HepG2 (cell line): ENCODE measurements around the gene TFE3. TPM values are rescaled to one million over a fixed set of nuclear protein-coding genes. Genes with fewer than 3 reads are reported as not detected.

Experiments used
- ATAC-seq: fragments of 200-7000 bp; cut with Tn5 transposase; 3 replicates; pipeline ENCODE4 v1.9.1; 2020; ENCODE audit warnings: mild to moderate bottlenecking, moderate library complexity
- BruUV-seq: library from RNA; stranded (reverse); fragments of 400-500 nt; replicated peaks from 2 replicates; lab custom pipeline; 2021; lab: Mats Ljungman, UMichigan
- CTCF ChIA-PET: fragments of 300-600 bp; formaldehyde crosslinking; extraction: SDS; loops from one replicate; lab custom pipeline; 2021; ENCODE audit warnings: low total read pairs, inconsistent platforms, low intra/inter-chr PET ratio; lab: Yijun Ruan, JAX
- POLR2A ChIA-PET: fragments of 350-600 bp; sonication (Branson Sonifier 250); formaldehyde crosslinking; loops from one replicate; lab custom pipeline; 2020; ENCODE audit warnings: antibody characterized with exemption, inconsistent platforms; lab: Yijun Ruan, JAX
- DNase-seq: peaks from one replicate; pipeline ENCODE4 v3.0.0-alpha.2; 2015; ENCODE audit warnings: low spot score
- FAIRE-seq: peaks from 3 replicates; lab custom pipeline; 2011; peaks lifted over from hg19 to GRCh38; lab: Jason Lieb, UNC
- H2AFZ ChIP-seq: one replicate; pipeline ENCODE4 v1.6.1; 2011; ENCODE audit warnings: low read length, inconsistent platforms
- H3K27ac ChIP-seq: fragments of 300-600 bp; 3 replicates; pipeline ENCODE4 v1.8.0; 2011; ENCODE audit warnings: mixed run types, mild to moderate bottlenecking, mixed read lengths, low read length, inconsistent platforms; ENCODE audit not compliant: insufficient read depth; ENCODE audit errors: extremely low read length
- H3K27me3 ChIP-seq, 2 experiments: fragments of 200-600 bp in 1 of 2; 2 replicates in 1 of 2; 3 replicates in 1 of 2; pipeline versions ENCODE4 v1.6.0 to v1.8.0; 2011; ENCODE audit warnings: low read length in 2 of 2, mild to moderate bottlenecking in 2 of 2, moderate library complexity in 2 of 2, inconsistent platforms in 1 of 2; ENCODE audit not compliant: insufficient read depth in 2 of 2, control insufficient read depth in 1 of 2
- H3K36me3 ChIP-seq, 2 experiments: fragments of 200-600 bp in 1 of 2; replicated peaks in 1 of 2; 2 replicates in 1 of 2; 3 replicates in 1 of 2; pipeline versions ENCODE4 v1.5.1 to v1.8.0; 2011; ENCODE audit warnings: low read length in 2 of 2, inconsistent platforms in 1 of 2; ENCODE audit not compliant: insufficient read depth in 2 of 2, control insufficient read depth in 1 of 2
- H3K4me1 ChIP-seq: 2 replicates; pipeline ENCODE4 v1.5.1; 2012; ENCODE audit warnings: low read length, inconsistent platforms; ENCODE audit not compliant: insufficient read depth
- H3K4me2 ChIP-seq: 2 replicates; pipeline ENCODE4 v1.6.0; 2011; ENCODE audit warnings: low read depth, low read length, inconsistent platforms
- H3K4me3 ChIP-seq, 3 experiments: fragments of 200-600 bp in 1 of 3; sonication (generic), shearing (Covaris generic) in 1 of 3; replicated peaks in 1 of 3; 2 replicates each; pipeline ENCODE4 v1.5.1; 2011 to 2016; ENCODE audit warnings: low read length in 3 of 3, inconsistent platforms in 2 of 3, low read depth in 2 of 3, mild to moderate bottlenecking in 2 of 3, control low read depth in 1 of 3, mixed read lengths in 1 of 3; ENCODE audit not compliant: insufficient read depth in 1 of 3
- H3K79me2 ChIP-seq: one replicate; pipeline ENCODE4 v1.6.1; 2011; ENCODE audit warnings: low read length, inconsistent platforms; ENCODE audit not compliant: insufficient read depth
- H3K9ac ChIP-seq: 2 replicates; pipeline ENCODE4 v1.6.0; 2011; ENCODE audit warnings: mild to moderate bottlenecking, low read depth, low read length, inconsistent platforms; ENCODE audit not compliant: insufficient read depth
- H3K9me3 ChIP-seq: 2 replicates; pipeline ENCODE4 v1.5.1; 2012; ENCODE audit warnings: mild to moderate bottlenecking, low read length
- H4K20me1 ChIP-seq: 2 replicates; pipeline ENCODE4 v1.6.0; 2011; ENCODE audit warnings: inconsistent platforms, mild to moderate bottlenecking, low read length, moderate library complexity; ENCODE audit not compliant: insufficient read depth
- CBX1 ChIP-seq: IDR thresholded peaks from one replicate; pipeline ENCODE4 v1.6.1; 2016; ENCODE audit warnings: antibody characterized with exemption, low read depth
- KLF13 ChIP-seq: sonication (generic); formaldehyde crosslinking; IDR thresholded peaks from 2 replicates; pipeline ENCODE4 v1.4.0; 2020; ENCODE audit warnings: mild to moderate bottlenecking, missing genetic modification reagents
- LRRFIP1 ChIP-seq: sonication (generic); formaldehyde crosslinking; conservative IDR thresholded peaks from 2 replicates; pipeline ENCODE4 v1.4.0; 2020; ENCODE audit warnings: missing genetic modification reagents
- MAZ ChIP-seq, 2 experiments: sonication (generic) in 1 of 2; formaldehyde crosslinking in 1 of 2; IDR thresholded peaks; 2 replicates each; pipeline versions ENCODE4 v1.5.0 to v1.6.1; 2012 to 2020; ENCODE audit warnings: low read depth in 2 of 2, mild to moderate bottlenecking in 2 of 2, borderline replicate concordance in 1 of 2, improper control_type of control experiment in 1 of 2, low read length in 1 of 2, missing genetic modification reagents in 1 of 2, moderate library complexity in 1 of 2
- MIXL1 ChIP-seq: IDR thresholded peaks from 2 replicates; pipeline ENCODE4 v1.6.1; 2016
- NCOA1 ChIP-seq: sonication (generic); formaldehyde crosslinking; IDR thresholded peaks from 2 replicates; pipeline ENCODE4 v1.9.0; 2021; ENCODE audit warnings: missing genetic modification reagents
- PAWR ChIP-seq: sonication (generic); formaldehyde crosslinking; IDR thresholded peaks from 2 replicates; pipeline ENCODE4 v1.4.0; 2020; ENCODE audit warnings: missing genetic modification reagents, mild to moderate bottlenecking, borderline replicate concordance
- TP53 ChIP-seq: sonication (generic); formaldehyde crosslinking; conservative IDR thresholded peaks from 2 replicates; pipeline ENCODE4 v1.4.0; 2020; ENCODE audit warnings: missing genetic modification reagents
- U2AF2 ChIP-seq: fragments of 200-400 bp; formaldehyde crosslinking; IDR thresholded peaks from 2 replicates; pipeline ENCODE4 v1.6.1; 2017; ENCODE audit warnings: low read depth, mild to moderate bottlenecking, low read length
- UBTF ChIP-seq: sonication (generic); formaldehyde crosslinking; IDR thresholded peaks from 2 replicates; pipeline ENCODE4 v1.4.0; 2020; ENCODE audit warnings: mild to moderate bottlenecking, missing genetic modification reagents
- ZFP90 ChIP-seq: sonication (generic); formaldehyde crosslinking; IDR thresholded peaks from 2 replicates; pipeline ENCODE4 v1.8.0; 2022; ENCODE audit warnings: missing genetic modification reagents, mild to moderate bottlenecking, inconsistent platforms, borderline replicate concordance
- ZNF367 ChIP-seq: sonication (generic); formaldehyde crosslinking; IDR thresholded peaks from 2 replicates; pipeline ENCODE4 v1.4.0; 2020; ENCODE audit warnings: missing genetic modification reagents, borderline replicate concordance
- ZNF570 ChIP-seq: sonication (generic); formaldehyde crosslinking; IDR thresholded peaks from 2 replicates; pipeline ENCODE4 v1.4.0; 2020; ENCODE audit warnings: mild to moderate bottlenecking, missing genetic modification reagents, borderline replicate concordance
- ZNF780A ChIP-seq: sonication (generic); formaldehyde crosslinking; IDR thresholded peaks from 2 replicates; pipeline ENCODE4 v1.8.0; 2022; ENCODE audit warnings: mild to moderate bottlenecking, missing genetic modification reagents, moderate library complexity
- WGBS: methylation state at CpG from one replicate; pipeline ENCODE4 v1.1.6; 2017; ENCODE audit warnings: low lambda C conversion rate; 5-methylcytosine and 5-hydroxymethylcytosine counted together
- in situ Hi-C: cut with HindIII; loops from 2 replicates; pipeline ENCODE4 v1.10.0; 2017; ENCODE audit warnings: low pct_unique_long_range_greater_than_20kb; ENCODE audit not compliant: extremely low pct_ligation_motif_present
- intact Hi-C: fragments of 100-400 bp; cut with micrococcal nuclease; formaldehyde crosslinking; loops from one replicate; pipeline ENCODE4 v1.10.0; 2022; ENCODE audit not compliant: unreplicated experiment
- polyA plus RNA-seq, 8 experiments: library from polyadenylated mRNA; depleted of rRNA in 3 of 8; stranded (reverse) in 7 of 8; unstranded in 1 of 8; fragments of >200 nt; fragmentation: Illumina TruSeq in 4 of 8; extraction: Trizol in 4 of 8; gene quantifications; 2 replicates each; pipeline versions ENCODE4 v1.2.1 to v1.2.3, GENCODE V29; 2011 to 2016; ENCODE audit warnings: low read depth in 4 of 8, missing spikeins in 1 of 8, mixed read lengths in 1 of 8; ENCODE audit not compliant: insufficient read depth in 1 of 8
- total RNA-seq, 5 experiments: library from RNA; depleted of rRNA; stranded (reverse); fragments of >200 nt; fragmentation: Illumina TruSeq; extraction: Trizol; gene quantifications; 2 replicates each; pipeline ENCODE4 v1.2.3, GENCODE V29; 2016; ENCODE audit warnings: low read depth in 1 of 5

Gene TFE3
- total and polyA plus RNA-seq, 2 of the 13 experiments (the other 11 are each of a cell fraction or from before 2014, with no cell fraction given) = 8.3 to 12.3 TPM

GRCh38 chrX:49061490-49061889 lies 18.3 kb upstream of the TFE3 start:
- no peaks in the 10 kb centered on the region; a peak in 2 of 5 replicates for H3K36me3 ChIP-seq
- ATAC-seq = no peak
- H3K9ac ChIP-seq = no peak overlapping the region
- no peaks in the 10 kb centered on the region for H4K20me1 ChIP-seq
- in situ Hi-C loops = no loop called here
- H3K79me2 ChIP-seq = no peaks in the 10 kb centered on the region
- H3K27me3 ChIP-seq = no peaks in the 10 kb centered on the region
- DNase-seq = no peak
- no peak overlapping the region for H3K27ac ChIP-seq
- no peak overlapping the region for H3K4me2 ChIP-seq
- intact Hi-C loops = no loop called here
- WGBS = 96% methylated on average over 5 of the region's 7 CpGs
- ChIA-PET POLR2A (no interaction called here), CTCF (no interaction called here)
- H3K4me3 ChIP-seq = no peak overlapping the region
- no peak for FAIRE-seq
- no peaks in the 10 kb centered on the region for H3K9me3 ChIP-seq
- H3K4me1 ChIP-seq = peaks cover 26% of the 10 kb centered on the region
- H2AFZ ChIP-seq = no peak overlapping the region
- no TSS peak for BruUV-seq
- TF ChIP-seq TP53 (CRISPR knock-in tag) (no peak), MIXL1 (CRISPR knock-in tag) (no peak), KLF13 (no peak), ZNF367 (CRISPR knock-in tag) (no peak), ZNF570 (CRISPR knock-in tag) (no peak), NCOA1 (CRISPR knock-in tag) (no peak), MAZ (IDR thresholded peaks at IDR 0.05; ENCODE audit: borderline replicate concordance, low read depth, low read length) (no peak), MAZ (CRISPR knock-in tag; IDR thresholded peaks at IDR 0.05; ENCODE audit: low read depth) (no peak), U2AF2 (no peak), ZFP90 (CRISPR knock-in tag) (no peak), UBTF (CRISPR knock-in tag) (no peak), CBX1 (no peak), LRRFIP1 (CRISPR knock-in tag) (no peak), PAWR (CRISPR knock-in tag) (no peak), ZNF780A (CRISPR knock-in tag) (no peak)
